ENCODE results near the gene LPGAT1. TPM values are rescaled to one million over a fixed set of nuclear protein-coding genes. Genes with fewer than 3 reads are reported as not detected.

Gene LPGAT1
- total RNA-seq, 4 donors from 2014 or later, result 10.8 to 32.0 (median 24.8) TPM

GRCh38 chr1:211811848-211812247, 18.7 kb downstream of the LPGAT1 start:
- Histone ChIP-seq H3K36me3 (peaks cover 0 to 39% (median 3%) of the 10 kb centered on the region in 3 donors), H3K9me3 (no peaks in the 10 kb centered on the region), H3K27me3 (no peaks in the 10 kb centered on the region), H3K4me3 (no peak overlapping the region), H3K4me1 (peaks cover 0 to 30% (median 0%) of the 10 kb centered on the region in 3 donors), H3K27ac (no peak overlapping the region)
- no peak for DNase-seq
- TF ChIP-seq POLR2A (IDR thresholded peaks at IDR 0.05), result no peak
- no peak for TF ChIP-seq CTCF (IDR thresholded peaks at IDR 0.05)
- intact Hi-C loops (cut with DNase I), result no loop called here
- WGBS, 2 donors, result 32 to 51% methylated on average over 2 of the region's 2 CpGs

GRCh38 chr1:211811126-211811525, 19.4 kb downstream of the LPGAT1 start:
- Histone ChIP-seq H3K27me3 (no peaks in the 10 kb centered on the region), H3K9me3 (no peaks in the 10 kb centered on the region), H3K27ac (no peak overlapping the region), H3K36me3 (peaks cover 0 to 42% (median 3%) of the 10 kb centered on the region in 3 donors), H3K4me1 (peaks cover 0 to 30% (median 0%) of the 10 kb centered on the region in 3 donors), H3K4me3 (no peak overlapping the region)
- no peak for TF ChIP-seq POLR2A (IDR thresholded peaks at IDR 0.05)
- no peak for TF ChIP-seq CTCF (IDR thresholded peaks at IDR 0.05)
- 88 to 93% methylated on average over 3 of the region's 3 CpGs for WGBS, 2 donors
- DNase-seq, result no peak
- intact Hi-C loops (cut with DNase I), result no loop called here

- Histone ChIP-seq H3K36me3 (peaks cover 0 to 54% (median 3%) of the 10 kb centered on the region in 3 donors), H3K4me3 (no peak overlapping the region), H3K27ac (no peak overlapping the region), H3K4me1 (peaks cover 0 to 18% (median 0%) of the 10 kb centered on the region in 3 donors), H3K9me3 (no peaks in the 10 kb centered on the region), H3K27me3 (no peaks in the 10 kb centered on the region)
- DNase-seq, result no peak
- intact Hi-C loops (cut with DNase I), result no loop called here
- TF ChIP-seq POLR2A (IDR thresholded peaks at IDR 0.05) (no peak), CTCF (IDR thresholded peaks at IDR 0.05) (no peak)
- 69 to 72% methylated on average over 2 of the region's 2 CpGs for WGBS, 2 donors
Observed at GRCh38 chr1:211808475-211808874, 22.1 kb downstream of the LPGAT1 start.

- 83 to 84% methylated on average over 2 of the region's 2 CpGs for WGBS, 2 donors
- intact Hi-C loops (cut with DNase I), result no loop called here
- Histone ChIP-seq H3K27me3 (no peaks in the 10 kb centered on the region), H3K9me3 (peaks cover 0 to 4% (median 0%) of the 10 kb centered on the region in 3 donors), H3K4me1 (no peaks in the 10 kb centered on the region), H3K4me3 (no peak overlapping the region), H3K36me3 (peaks cover 0 to 49% (median 3%) of the 10 kb centered on the region in 3 donors), H3K27ac (no peak overlapping the region)
- TF ChIP-seq POLR2A (IDR thresholded peaks at IDR 0.05), result no peak
- TF ChIP-seq CTCF (IDR thresholded peaks at IDR 0.05), result no peak
- DNase-seq, result no peak
Observed at GRCh38 chr1:211804915-211805314, 25.6 kb downstream of the LPGAT1 start.

GRCh38 chr1:211800925-211801607, 29.5 kb downstream of the LPGAT1 start:
- Histone ChIP-seq H3K27me3 (no peaks in the 10 kb centered on the region), H3K27ac (no peak overlapping the region), H3K4me1 (no peaks in the 10 kb centered on the region), H3K36me3 (peaks cover 0 to 29% (median 0%) of the 10 kb centered on the region in 3 donors), H3K4me3 (no peak overlapping the region), H3K9me3 (peaks cover 0 to 4% (median 0%) of the 10 kb centered on the region in 3 donors)
- 80 to 83% methylated on average over 3 of the region's 3 CpGs for WGBS, 2 donors
- intact Hi-C loops (cut with DNase I), result no loop called here
- DNase-seq, result no peak
- TF ChIP-seq CTCF (IDR thresholded peaks at IDR 0.05) (no peak), POLR2A (IDR thresholded peaks at IDR 0.05) (no peak)
